H1 (cell line): ENCODE results near the gene CHST3. TPM values are rescaled to one million over a fixed set of nuclear protein-coding genes. Genes with fewer than 3 reads are reported as not detected.

ENCODE experiments used
- CTCF ChIA-PET: fragments of 300-600 bp; sonication (Branson Sonifier 250); formaldehyde crosslinking; loops from one replicate; lab custom pipeline; 2021; ENCODE audit not compliant: partially characterized antibody; lab: Charles Lee
- POLR2A ChIA-PET: fragments of 300-600 bp; sonication (Branson Sonifier 250); formaldehyde crosslinking; loops from one replicate; lab custom pipeline; 2021; ENCODE audit warnings: inconsistent platforms; ENCODE audit not compliant: partially characterized antibody; lab: Charles Lee
- DNase-seq, 2 experiments: peaks; one replicate each; pipeline versions ENCODE4 v3.0.0 to v3.0.0-alpha.2; 2010 to 2022; ENCODE audit warnings: low spot score in 2 of 2, low read depth in 1 of 2, mixed read lengths in 1 of 2
- FAIRE-seq: peaks from 2 replicates; lab custom pipeline; 2011; peaks lifted over from hg19 to GRCh38; lab: Jason Lieb, UNC
- H2AFZ ChIP-seq: 2 replicates; pipeline ENCODE4 v1.8.1; 2012; ENCODE audit warnings: low read length, inconsistent platforms
- H2AK5ac ChIP-seq: 2 replicates; pipeline ENCODE4 v1.6.1; 2013; ENCODE audit warnings: low read depth, low read length
- H2BK120ac ChIP-seq: replicated peaks from 2 replicates; pipeline ENCODE3; 2013; ENCODE audit warnings: low read depth, low read length, inconsistent platforms
- H2BK12ac ChIP-seq: 2 replicates; pipeline ENCODE4 v1.6.1; 2013; ENCODE audit warnings: low read depth, low read length
- H2BK15ac ChIP-seq: 2 replicates; pipeline ENCODE4 v1.6.1; 2013; ENCODE audit warnings: low read length
- H2BK20ac ChIP-seq: 2 replicates; pipeline ENCODE4 v1.6.1; 2013; ENCODE audit warnings: low read length
- H2BK5ac ChIP-seq: 2 replicates; pipeline ENCODE4 v1.6.1; 2013; ENCODE audit warnings: low read depth, low read length
- H3K14ac ChIP-seq: 2 replicates; pipeline ENCODE4 v1.6.1; 2013; ENCODE audit warnings: inconsistent platforms; ENCODE audit not compliant: insufficient read length
- H3K18ac ChIP-seq: 2 replicates; pipeline ENCODE4 v1.6.1; 2013; ENCODE audit warnings: low read length; ENCODE audit errors: extremely low read depth
- H3K23ac ChIP-seq: 2 replicates; pipeline ENCODE4 v1.6.1; 2013; ENCODE audit warnings: inconsistent platforms; ENCODE audit not compliant: insufficient read length
- H3K23me2 ChIP-seq: 2 replicates; pipeline ENCODE4 v1.6.1; 2013; ENCODE audit warnings: low read depth, low read length
- H3K27ac ChIP-seq: 2 replicates; pipeline ENCODE4 v1.6.1; 2011; ENCODE audit warnings: low read depth, low read length, inconsistent platforms
- H3K27me3 ChIP-seq, 4 experiments: replicated peaks in 1 of 4; 1 replicate in 1 of 4; 2 replicates in 3 of 4; pipeline versions ENCODE4 v1.6.1 to v1.8.1; 2011 to 2013; ENCODE audit warnings: low read length in 3 of 4, mild to moderate bottlenecking in 3 of 4, inconsistent platforms in 2 of 4, mixed read lengths in 2 of 4, moderate library complexity in 1 of 4; ENCODE audit not compliant: control insufficient read depth in 3 of 4, insufficient read depth in 3 of 4; ENCODE audit errors: extremely low read depth in 1 of 4
- H3K36me3 ChIP-seq, 4 experiments: 2 replicates each; pipeline versions ENCODE4 v1.6.1 to v1.8.1; 2011 to 2013; ENCODE audit warnings: mild to moderate bottlenecking in 4 of 4, low read length in 3 of 4, moderate library complexity in 2 of 4, control low read depth in 1 of 4, inconsistent platforms in 1 of 4; ENCODE audit not compliant: insufficient read depth in 4 of 4, control insufficient read depth in 2 of 4
- H3K4ac ChIP-seq: replicated peaks from 2 replicates; pipeline ENCODE3; 2013; ENCODE audit warnings: low read length, low read depth, mixed read lengths, inconsistent platforms; ENCODE audit not compliant: insufficient read length
- H3K4me1 ChIP-seq, 4 experiments: replicated peaks in 1 of 4; 1 replicate in 1 of 4; 2 replicates in 3 of 4; pipeline versions ENCODE4 v1.6.1 to v1.8.1; 2011 to 2013; ENCODE audit warnings: low read length in 3 of 4, inconsistent platforms in 2 of 4, mixed read lengths in 1 of 4; ENCODE audit not compliant: insufficient read depth in 4 of 4, control insufficient read depth in 3 of 4
- H3K4me2 ChIP-seq, 2 experiments: 2 replicates each; pipeline versions ENCODE4 v1.6.1 to v1.8.1; 2011 to 2013; ENCODE audit warnings: low read depth in 2 of 2, low read length in 2 of 2, control low read depth in 1 of 2, inconsistent platforms in 1 of 2, mild to moderate bottlenecking in 1 of 2; ENCODE audit not compliant: insufficient read depth in 1 of 2
- H3K4me3 ChIP-seq, 4 experiments: fragments of 200-600, 300-600 bp in 1 of 4; sonication (generic), shearing (Covaris generic), sonication (Bioruptor Twin) in 1 of 4; 2 replicates each; pipeline versions ENCODE4 v1.5.1 to v1.8.1; 2011 to 2016; ENCODE audit warnings: low read length in 4 of 4, low read depth in 3 of 4, control low read depth in 2 of 4, inconsistent platforms in 2 of 4, mild to moderate bottlenecking in 2 of 4, mixed read lengths in 1 of 4, moderate library complexity in 1 of 4; ENCODE audit not compliant: insufficient read depth in 2 of 4; ENCODE audit errors: extremely low read depth in 1 of 4
- H3K56ac ChIP-seq: replicated peaks from 2 replicates; pipeline ENCODE3; 2013; ENCODE audit warnings: low read depth, mild to moderate bottlenecking, mixed read lengths, low read length, inconsistent platforms; ENCODE audit not compliant: insufficient read length
- H3K79me1 ChIP-seq: 2 replicates; pipeline ENCODE4 v1.6.1; 2013; ENCODE audit warnings: low read depth, low read length, control low read depth
- H3K79me2 ChIP-seq, 2 experiments: 2 replicates each; pipeline versions ENCODE4 v1.6.1 to v1.8.1; 2012 to 2013; ENCODE audit warnings: low read length in 2 of 2, mild to moderate bottlenecking in 2 of 2, inconsistent platforms in 1 of 2; ENCODE audit not compliant: insufficient read depth in 2 of 2, control insufficient read depth in 1 of 2
- H3K9ac ChIP-seq, 4 experiments: replicated peaks in 1 of 4; 1 replicate in 1 of 4; 2 replicates in 3 of 4; pipeline versions ENCODE4 v1.6.1 to v1.8.1; 2011 to 2013; ENCODE audit warnings: low read depth in 3 of 4, low read length in 3 of 4, control low read depth in 2 of 4, mild to moderate bottlenecking in 2 of 4, moderate library complexity in 2 of 4, inconsistent platforms in 1 of 4; ENCODE audit errors: extremely low read depth in 1 of 4
- H3K9me3 ChIP-seq, 2 experiments: 2 replicates each; pipeline versions ENCODE4 v1.6.1 to v1.8.1; 2012 to 2013; ENCODE audit warnings: mild to moderate bottlenecking in 2 of 2, moderate library complexity in 2 of 2, control low read depth in 1 of 2, inconsistent platforms in 1 of 2, low read depth in 1 of 2, low read length in 1 of 2, mixed read lengths in 1 of 2; ENCODE audit not compliant: insufficient read depth in 2 of 2
- H4K20me1 ChIP-seq, 2 experiments: replicated peaks in 1 of 2; 2 replicates each; pipeline versions ENCODE3 to v1.8.1; 2011 to 2013; ENCODE audit warnings: inconsistent platforms in 2 of 2, low read length in 2 of 2, mild to moderate bottlenecking in 1 of 2; ENCODE audit not compliant: insufficient read depth in 2 of 2, control insufficient read depth in 1 of 2
- H4K5ac ChIP-seq: 2 replicates; pipeline ENCODE4 v1.6.1; 2013; ENCODE audit warnings: low read length, low read depth, mixed read lengths, inconsistent platforms; ENCODE audit not compliant: insufficient read length
- H4K8ac ChIP-seq: 2 replicates; pipeline ENCODE4 v1.8.0; 2013; ENCODE audit warnings: mild to moderate bottlenecking, moderate library complexity, low read length, inconsistent platforms; ENCODE audit not compliant: insufficient read depth; ENCODE audit errors: extremely low read depth
- H4K91ac ChIP-seq: replicated peaks from 2 replicates; pipeline ENCODE3; 2013; ENCODE audit warnings: low read length, mixed read lengths, inconsistent platforms; ENCODE audit not compliant: insufficient read length
- PHF8 ChIP-seq: fragments of 200-600 bp; sonication (generic); conservative IDR thresholded peaks from 2 replicates; pipeline ENCODE4 v1.7.1; 2012; ENCODE audit warnings: low read depth, mild to moderate bottlenecking, inconsistent platforms, low read length, moderate library complexity
- RFX5 ChIP-seq: IDR thresholded peaks from 2 replicates; pipeline ENCODE4 v1.6.1; 2011; ENCODE audit warnings: low read depth, low read length, improper control_type of control experiment, borderline replicate concordance
- SP2 ChIP-seq: IDR thresholded peaks from 2 replicates; pipeline ENCODE4 v1.6.1; 2012; ENCODE audit warnings: mild to moderate bottlenecking, low read length, inconsistent platforms
- SRF ChIP-seq: IDR thresholded peaks from 2 replicates; pipeline ENCODE4 v1.6.1; 2011; ENCODE audit warnings: mild to moderate bottlenecking, low read depth, low read length, moderate library complexity
- SUZ12 ChIP-seq: fragments of 200-600 bp; sonication (generic); IDR thresholded peaks from 2 replicates; pipeline ENCODE4 v1.6.1; 2012; ENCODE audit warnings: mild to moderate bottlenecking, inconsistent platforms, low read length, moderate library complexity, mixed read lengths
- TEAD4 ChIP-seq: IDR thresholded peaks from 2 replicates; pipeline ENCODE4 v1.6.1; 2012; ENCODE audit warnings: low read depth, low read length, inconsistent platforms, mixed read lengths
- ZNF274 ChIP-seq: IDR thresholded peaks from 2 replicates; pipeline ENCODE4 v1.7.0; 2012; ENCODE audit warnings: low read length, borderline replicate concordance; ENCODE audit errors: extremely low read depth
- WGBS, 2 experiments: shearing (Covaris generic) in 1 of 2; methylation state at CpG; one replicate each; pipeline versions ENCODE4 v1.1.6 to v1.1.7; 2013 to 2015; ENCODE audit warnings: low lambda C conversion rate in 2 of 2, mixed read lengths in 2 of 2, inconsistent platforms in 1 of 2, low coverage in 1 of 2, missing lambda C conversion rate in 1 of 2; ENCODE audit not compliant: insufficient replicate concordance in 2 of 2, insufficient coverage in 1 of 2, insufficient read length in 1 of 2; ENCODE audit errors: extremely low coverage in 1 of 2, missing lambda C conversion rate in 1 of 2; 5-methylcytosine and 5-hydroxymethylcytosine counted together
- polyA plus RNA-seq, 7 experiments: library from polyadenylated mRNA; depleted of rRNA in 3 of 7; stranded (reverse) in 5 of 7; unstranded in 2 of 7; fragments of >200 nt in 5 of 7; fragments of 200-250 nt in 2 of 7; gene quantifications; 1 replicate in 5 of 7; 2 replicates in 1 of 7; 4 replicates in 1 of 7; pipeline versions ENCODE4 v1.2.1 to v1.2.3, GENCODE V29; 2011 to 2013; ENCODE audit warnings: missing spikeins in 2 of 7, mixed read lengths in 2 of 7
- total RNA-seq: library from RNA; stranded (reverse); fragmentation: NEBNext Ultra II Directional; extraction: Animal tissue kit (Norgen Biotek cat#: 25700); gene quantifications from 2 replicates; pipeline ENCODE4 v1.2.1, GENCODE V29; 2021
- TF ChIP-seq, protein P1 (sequence below): IDR thresholded peaks from 2 replicates; pipeline ENCODE4 v1.6.1; 2011; ENCODE audit warnings: low read length, improper control_type of control experiment

Gene CHST3
- total and polyA plus RNA-seq, 2 of the 8 experiments (the other 6 are each of a cell fraction or from before 2014, with no cell fraction given): 2.0 to 5.8 TPM

DNA sequence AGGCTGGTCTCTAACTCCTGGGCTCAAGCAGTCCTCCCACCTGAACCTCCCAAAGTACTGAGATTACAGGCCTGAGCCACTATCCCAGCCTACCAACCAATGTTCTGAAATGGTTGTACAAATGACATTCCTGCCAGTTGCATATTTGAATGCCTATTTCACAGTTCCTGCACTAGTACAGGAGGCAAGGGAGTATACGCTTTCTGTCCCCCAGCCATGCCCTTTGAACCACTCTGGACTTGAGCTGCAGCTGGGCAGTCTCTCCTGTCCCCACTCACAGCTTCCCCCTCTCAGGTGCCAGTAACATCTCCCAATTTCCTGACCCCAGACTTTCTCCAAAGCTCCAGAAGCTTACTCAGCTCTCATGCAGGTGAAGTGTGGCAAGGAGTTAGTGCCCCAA lies 65.2 kb downstream of the CHST3 start:
- Histone ChIP-seq H3K14ac (no peak overlapping the region), H2BK12ac (no peak overlapping the region), H3K9ac (no peak overlapping the region), H3K4me2 (no peak overlapping the region), H3K9me3 (no peaks in the 10 kb centered on the region), H2BK15ac (no peak overlapping the region), H3K4ac (no peak overlapping the region), H3K79me2 (no peaks in the 10 kb centered on the region), H3K4me1 (no peaks in the 10 kb centered on the region; a peak in 1 of 7 replicates), H4K8ac (no peak overlapping the region), H4K20me1 (no peaks in the 10 kb centered on the region), H3K36me3 (no peaks in the 10 kb centered on the region), H3K56ac (no peak overlapping the region), H2AFZ (no peak overlapping the region), H3K23ac (no peak overlapping the region), H3K27ac (no peak overlapping the region), H3K79me1 (no peaks in the 10 kb centered on the region), H3K23me2 (no peaks in the 10 kb centered on the region), H4K91ac (no peak overlapping the region), H4K5ac (no peak overlapping the region), H2AK5ac (no peak overlapping the region), H3K18ac (no peak overlapping the region), H3K27me3 (no peaks in the 10 kb centered on the region), H2BK5ac (no peak overlapping the region), H2BK20ac (no peak overlapping the region), H3K4me3 (no peak overlapping the region), H2BK120ac (no peak overlapping the region)
- WGBS, 2 experiments: 82% methylated on average over 1 of the region's 1 CpG; no CpG with 5 or more reads in 1 of the 2 experiments
- FAIRE-seq (no peak), DNase-seq (no peak)
- CTCF ChIA-PET: no interaction called here
- POLR2A ChIA-PET: no interaction called here
- TF ChIP-seq PHF8 (no peak), ZNF274 (no peak), TEAD4 (no peak), SUZ12 (no peak), SP2 (no peak), SRF (no peak), RFX5 (no peak)
- TF ChIP-seq, protein P1, sequence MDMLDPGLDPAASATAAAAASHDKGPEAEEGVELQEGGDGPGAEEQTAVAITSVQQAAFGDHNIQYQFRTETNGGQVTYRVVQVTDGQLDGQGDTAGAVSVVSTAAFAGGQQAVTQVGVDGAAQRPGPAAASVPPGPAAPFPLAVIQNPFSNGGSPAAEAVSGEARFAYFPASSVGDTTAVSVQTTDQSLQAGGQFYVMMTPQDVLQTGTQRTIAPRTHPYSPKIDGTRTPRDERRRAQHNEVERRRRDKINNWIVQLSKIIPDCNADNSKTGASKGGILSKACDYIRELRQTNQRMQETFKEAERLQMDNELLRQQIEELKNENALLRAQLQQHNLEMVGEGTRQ: no peak
